Measurements from ENCODE around the gene SIRPG.

The SIRPG gene

GRCh38 chr20:1686151-1686748 lies 28.7 kb upstream of the SIRPG start:
- TF ChIP-seq CTCF (IDR thresholded peaks at IDR 0.05; ENCODE audit: insufficient read depth, low read depth, low read length, missing control alignments): no peak
- H3K4me3 ChIP-seq (ENCODE audit: low read length): no peak overlapping the region
- no peak for DNase-seq (ENCODE audit: low read depth)

- no peak overlapping the region for H3K4me3 ChIP-seq (ENCODE audit: low read length)
- no peak for TF ChIP-seq CTCF (IDR thresholded peaks at IDR 0.05; ENCODE audit: insufficient read depth, low read depth, low read length, missing control alignments)
- no peak for DNase-seq (ENCODE audit: low read depth)
Observed at GRCh38 chr20:1685304-1686052, 27.9 kb upstream of the SIRPG start.

GRCh38 chr20:1684872-1685271 lies 27.3 kb upstream of the SIRPG start:
- H3K4me3 ChIP-seq (ENCODE audit: low read length): no peak overlapping the region
- no peak for TF ChIP-seq CTCF (IDR thresholded peaks at IDR 0.05; ENCODE audit: insufficient read depth, low read depth, low read length, missing control alignments)
- DNase-seq (ENCODE audit: low read depth): no peak

- H3K4me3 ChIP-seq (ENCODE audit: low read length): no peak overlapping the region
- no peak for TF ChIP-seq CTCF (IDR thresholded peaks at IDR 0.05; ENCODE audit: insufficient read depth, low read depth, low read length, missing control alignments)
Observed at GRCh38 chr20:1676650-1677049, 19.1 kb upstream of the SIRPG start.

GRCh38 chr20:1674990-1675780 lies 17.6 kb upstream of the SIRPG start:
- no peak for TF ChIP-seq CTCF (IDR thresholded peaks at IDR 0.05; ENCODE audit: insufficient read depth, low read depth, low read length, missing control alignments)
- DNase-seq (ENCODE audit: low read depth): no peak
- H3K4me3 ChIP-seq (ENCODE audit: low read length): no peak overlapping the region

More at GRCh38 chr20:1676650-1677049, 19.1 kb upstream of the SIRPG start:
- DNase-seq (ENCODE audit: low read depth): no peak

GRCh38 chr20:1674361-1674760 lies 16.8 kb upstream of the SIRPG start:
- DNase-seq (ENCODE audit: low read depth): no peak
- TF ChIP-seq CTCF (IDR thresholded peaks at IDR 0.05; ENCODE audit: insufficient read depth, low read depth, low read length, missing control alignments): no peak
- H3K4me3 ChIP-seq (ENCODE audit: low read length): no peak overlapping the region

Data from epithelial cell of esophagus (primary cell).